OCI-LY7 (cell line): ENCODE measurements around the gene IST1. TPM values are rescaled to one million over a fixed set of nuclear protein-coding genes. Genes with fewer than 3 reads are reported as not detected.

Experiments
- BruUV-seq: library from RNA; stranded (reverse); fragments of 400-500 nt; replicated peaks from 2 replicates; lab custom pipeline; 2021; lab: Mats Ljungman, UMichigan
- CTCF ChIA-PET: fragments of 300-600 bp; sonication (Branson Sonifier 250); formaldehyde crosslinking; loops from one replicate; lab custom pipeline; 2022; ENCODE audit warnings: antibody characterized with exemption; ENCODE audit not compliant: unreplicated experiment; lab: Charles Lee
- POLR2A ChIA-PET: fragments of 300-600 bp; sonication (Branson Sonifier 250); formaldehyde crosslinking; loops from one replicate; lab custom pipeline; 2022; ENCODE audit warnings: antibody characterized with exemption; lab: Charles Lee
- DNase-seq: peaks from one replicate; pipeline ENCODE4 v3.0.0-alpha.2; 2015; ENCODE audit warnings: low spot score
- H2AFZ ChIP-seq: fragments of 200-600 bp; sonication (generic), shearing (Covaris generic); 2 replicates; pipeline ENCODE4 v1.6.1; 2014; ENCODE audit warnings: mild to moderate bottlenecking, antibody characterized with exemption, low read length, moderate library complexity
- H3K27ac ChIP-seq: fragments of 200-600 bp; sonication (generic); 2 replicates; pipeline ENCODE4 v1.5.1; 2014; ENCODE audit warnings: mixed run types, low read depth, mild to moderate bottlenecking, moderate library complexity, low read length, inconsistent platforms; ENCODE audit not compliant: poor library complexity, severe bottlenecking
- H3K36me3 ChIP-seq: fragments of 200-600 bp; sonication (generic); 2 replicates; pipeline ENCODE4 v1.6.1; 2014; ENCODE audit warnings: mild to moderate bottlenecking, antibody characterized with exemption, low read length, moderate library complexity, mixed read lengths; ENCODE audit not compliant: insufficient read depth
- H3K4me1 ChIP-seq: fragments of 200-600 bp; sonication (generic); 2 replicates; pipeline ENCODE4 v1.5.1; 2014; ENCODE audit warnings: mild to moderate bottlenecking, low read length; ENCODE audit not compliant: insufficient read depth, poor library complexity, severe bottlenecking
- H3K4me2 ChIP-seq: fragments of 200-600 bp; sonication (generic); 2 replicates; pipeline ENCODE4 v1.6.1; 2014; ENCODE audit warnings: mild to moderate bottlenecking, low read length
- H3K4me3 ChIP-seq: fragments of 200-600 bp; sonication (generic); 2 replicates; pipeline ENCODE4 v1.5.1; 2014; ENCODE audit warnings: mild to moderate bottlenecking, low read depth, low read length; ENCODE audit not compliant: poor library complexity, severe bottlenecking
- H3K79me2 ChIP-seq: fragments of 200-600 bp; sonication (generic); 2 replicates; pipeline ENCODE4 v1.6.1; 2016; ENCODE audit warnings: low read depth, mild to moderate bottlenecking, low read length, moderate library complexity, mixed read lengths; ENCODE audit not compliant: insufficient read depth
- H3K9me2 ChIP-seq: fragments of 200-600 bp; sonication (generic); 2 replicates; pipeline ENCODE4 v1.6.1; 2016; ENCODE audit warnings: mild to moderate bottlenecking, low read length, mixed read lengths; ENCODE audit not compliant: insufficient read depth
- H3K9me3 ChIP-seq: fragments of 200-600 bp; sonication (generic); 2 replicates; pipeline ENCODE4 v1.6.1; 2014; ENCODE audit warnings: mild to moderate bottlenecking, mixed run types, low read length, mixed read lengths
- H4K20me1 ChIP-seq: fragments of 200-600 bp; sonication (generic); 2 replicates; pipeline ENCODE4 v1.6.1; 2014; ENCODE audit warnings: mild to moderate bottlenecking, antibody characterized with exemption, low read length, moderate library complexity, mixed read lengths; ENCODE audit not compliant: insufficient read depth
- EZH2phosphoT487 ChIP-seq: fragments of 200-600 bp; sonication (generic); IDR thresholded peaks from 2 replicates; pipeline ENCODE4 v1.6.1; 2018; ENCODE audit warnings: low read depth, borderline replicate concordance, mild to moderate bottlenecking, mixed run types, antibody characterized with exemption, low read length, moderate library complexity, mixed read lengths
- intact Hi-C: fragments of 100-400 bp; cut with micrococcal nuclease; formaldehyde crosslinking; loops from one replicate; pipeline ENCODE4 v1.10.0; 2022; ENCODE audit not compliant: unreplicated experiment
- total RNA-seq, 2 experiments: library from RNA; depleted of rRNA in 1 of 2; stranded (reverse); fragments of >200 nt in 1 of 2; shearing (Covaris generic) in 1 of 2; gene quantifications; 2 replicates each; pipeline ENCODE4 v1.2.3, GENCODE V29; 2014 to 2022
- TF ChIP-seq, protein P1 (sequence below): fragments of 200-600 bp; sonication (generic); conservative IDR thresholded peaks from 2 replicates; pipeline ENCODE4 v1.5.1; 2014; ENCODE audit warnings: mild to moderate bottlenecking, antibody characterized with exemption, low read length, moderate library complexity, mixed read lengths

IST1 gene
- total RNA-seq, 2 experiments from 2014 or later: 147 to 200 TPM

DNA sequence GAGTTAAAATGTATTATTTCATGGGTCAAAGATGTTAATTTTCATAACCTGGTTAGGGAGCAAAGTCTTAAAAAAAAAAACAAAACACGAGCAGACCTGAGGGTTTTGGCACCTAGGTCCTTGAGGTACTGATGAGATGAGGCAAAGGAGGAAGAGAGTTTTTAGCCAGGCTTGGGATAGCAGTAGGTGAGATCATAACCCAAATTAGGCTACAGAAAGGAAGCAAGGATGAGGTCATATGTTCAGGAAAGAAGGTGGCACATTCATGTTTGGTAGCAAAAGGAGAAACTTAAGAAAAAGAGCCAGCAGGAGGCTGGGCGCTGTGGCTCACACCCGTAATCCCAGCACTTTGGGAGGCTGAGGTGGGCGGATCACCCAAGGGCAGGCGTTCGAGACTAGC is 46.7 kb upstream of the IST1 start:
- BruUV-seq: no TSS peak
- Histone ChIP-seq H3K4me2 (no peak overlapping the region), H3K4me3 (no peak overlapping the region), H2AFZ (no peak overlapping the region), H3K4me1 (peaks cover 37% of the 10 kb centered on the region), H3K9me2 (no peaks in the 10 kb centered on the region), H3K9me3 (no peaks in the 10 kb centered on the region), H3K36me3 (peaks cover 46% of the 10 kb centered on the region), H3K27ac (no peak overlapping the region), H4K20me1 (peaks cover 6% of the 10 kb centered on the region), H3K79me2 (peaks cover 18% of the 10 kb centered on the region; the same call in 1 of the 2 replicates)
- intact Hi-C loops: loop anchor here (5.0 kb wide), 1 partner anchor 244 kb away; the partner anchor contains the start of genes DHX38 and TXNL4B
- no peak for DNase-seq
- POLR2A ChIA-PET: no interaction called here
- TF ChIP-seq, protein P1, sequence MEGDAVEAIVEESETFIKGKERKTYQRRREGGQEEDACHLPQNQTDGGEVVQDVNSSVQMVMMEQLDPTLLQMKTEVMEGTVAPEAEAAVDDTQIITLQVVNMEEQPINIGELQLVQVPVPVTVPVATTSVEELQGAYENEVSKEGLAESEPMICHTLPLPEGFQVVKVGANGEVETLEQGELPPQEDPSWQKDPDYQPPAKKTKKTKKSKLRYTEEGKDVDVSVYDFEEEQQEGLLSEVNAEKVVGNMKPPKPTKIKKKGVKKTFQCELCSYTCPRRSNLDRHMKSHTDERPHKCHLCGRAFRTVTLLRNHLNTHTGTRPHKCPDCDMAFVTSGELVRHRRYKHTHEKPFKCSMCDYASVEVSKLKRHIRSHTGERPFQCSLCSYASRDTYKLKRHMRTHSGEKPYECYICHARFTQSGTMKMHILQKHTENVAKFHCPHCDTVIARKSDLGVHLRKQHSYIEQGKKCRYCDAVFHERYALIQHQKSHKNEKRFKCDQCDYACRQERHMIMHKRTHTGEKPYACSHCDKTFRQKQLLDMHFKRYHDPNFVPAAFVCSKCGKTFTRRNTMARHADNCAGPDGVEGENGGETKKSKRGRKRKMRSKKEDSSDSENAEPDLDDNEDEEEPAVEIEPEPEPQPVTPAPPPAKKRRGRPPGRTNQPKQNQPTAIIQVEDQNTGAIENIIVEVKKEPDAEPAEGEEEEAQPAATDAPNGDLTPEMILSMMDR: no peak
- no peak for TF ChIP-seq EZH2phosphoT487
- CTCF ChIA-PET: no interaction called here

DNA sequence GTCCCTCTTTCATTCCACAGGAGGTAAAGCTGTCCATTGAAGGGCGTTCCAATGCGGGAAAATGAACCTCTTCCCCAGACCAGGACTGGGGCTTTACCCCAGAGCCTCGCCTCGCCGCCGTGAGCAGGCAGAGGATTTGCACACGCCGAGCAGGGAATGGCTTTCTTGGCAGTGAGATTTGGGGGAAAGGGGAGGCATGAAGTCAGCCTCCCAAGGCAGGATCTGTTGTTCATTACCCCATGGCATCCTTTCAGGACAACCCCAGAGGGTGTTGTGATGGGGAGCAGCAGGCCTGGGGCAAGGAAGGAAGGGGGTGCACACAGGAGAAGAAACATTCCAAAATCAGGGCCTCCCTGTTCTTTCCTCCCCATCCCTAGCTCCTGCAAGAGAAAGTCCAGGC is 43.6 kb upstream of the IST1 start:
- Histone ChIP-seq H3K27ac (no peak overlapping the region), H3K4me3 (no peak overlapping the region), H3K36me3 (peaks cover 66% of the 10 kb centered on the region), H3K9me3 (no peaks in the 10 kb centered on the region), H3K4me2 (0 out of 2 replicates have a peak overlapping the region, but pooled peaks have one; percentile 62), H3K4me1 (peaks cover 44% of the 10 kb centered on the region), H3K9me2 (no peaks in the 10 kb centered on the region), H4K20me1 (peaks cover 28% of the 10 kb centered on the region), H3K79me2 (peaks cover 18% of the 10 kb centered on the region; the same call in 1 of the 2 replicates), H2AFZ (no peak overlapping the region)
- ChIA-PET CTCF (no interaction called here), POLR2A (interaction anchor here (0.6 kb wide), 1 partner anchor 40 kb away, joined by 4 read pairs; no protein-coding TSS in a partner anchor)
- BruUV-seq: no TSS peak
- TF ChIP-seq, protein P1: no peak
- DNase-seq: no peak
- intact Hi-C loops: loop anchor here (2.0 kb wide), 1 partner anchor 109 kb away; no protein-coding TSS in a partner anchor

DNA sequence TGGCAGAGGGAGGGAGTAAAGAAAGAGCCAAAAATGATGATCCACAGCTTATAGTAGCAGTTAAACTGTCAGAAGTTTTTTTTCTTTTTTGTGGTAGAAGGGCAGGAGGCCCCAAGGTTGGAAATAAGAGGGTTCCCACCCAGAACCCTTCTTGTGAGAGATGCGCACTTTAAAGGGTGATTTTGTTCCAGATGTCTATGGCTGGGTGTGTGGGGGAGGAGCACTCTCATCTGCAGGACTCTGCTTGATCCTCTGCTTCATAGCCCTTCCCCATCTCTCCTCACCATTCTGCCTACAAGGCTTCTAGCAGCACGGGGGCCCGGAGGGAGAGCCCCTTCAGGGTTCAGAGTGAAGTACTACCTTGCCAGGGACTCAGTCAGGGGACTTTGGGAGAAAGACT is 43.2 kb upstream of the IST1 start:
- no TSS peak for BruUV-seq
- H3K27ac ChIP-seq: no peak overlapping the region
- H4K20me1 ChIP-seq: peaks cover 28% of the 10 kb centered on the region
- DNase-seq: no peak
- ChIA-PET CTCF (no interaction called here), POLR2A (interaction anchor here (0.6 to 2.7 kb wide), 2 partner anchors 9 to 40 kb away, joined by 4 to 12 read pairs; no protein-coding TSS in a partner anchor)
- intact Hi-C loops: loop anchor here (2.0 kb wide), 1 partner anchor 109 kb away; no protein-coding TSS in a partner anchor
- H3K9me3 ChIP-seq: no peaks in the 10 kb centered on the region
- H3K4me3 ChIP-seq: no peak overlapping the region
- TF ChIP-seq, protein P1: no peak
- TF ChIP-seq EZH2phosphoT487: no peak
- H3K4me2 ChIP-seq: 0 out of 2 replicates have a peak overlapping the region, but pooled peaks have one; percentile 62
- no peaks in the 10 kb centered on the region for H3K9me2 ChIP-seq
- H3K36me3 ChIP-seq: peaks cover 66% of the 10 kb centered on the region
- H2AFZ ChIP-seq: no peak overlapping the region
- H3K4me1 ChIP-seq: peaks cover 40% of the 10 kb centered on the region
- peaks cover 13% of the 10 kb centered on the region; the same call in 1 of the 2 replicates for H3K79me2 ChIP-seq
